ENCODE results near the gene CCDC102A.
"Not testable (repeated sequence)": the region's sequence is repeated elsewhere in the genome, so short reads cannot be mapped to it uniquely, and the experiment has no call there.

The CCDC102A gene

GRCh38 chr16:57564571-57565270, 28.4 kb upstream of the CCDC102A start:
- DNase-seq: no peak

- no peak for DNase-seq
Measured at GRCh38 chr16:57563761-57564160, 27.4 kb upstream of the CCDC102A start.

DNA sequence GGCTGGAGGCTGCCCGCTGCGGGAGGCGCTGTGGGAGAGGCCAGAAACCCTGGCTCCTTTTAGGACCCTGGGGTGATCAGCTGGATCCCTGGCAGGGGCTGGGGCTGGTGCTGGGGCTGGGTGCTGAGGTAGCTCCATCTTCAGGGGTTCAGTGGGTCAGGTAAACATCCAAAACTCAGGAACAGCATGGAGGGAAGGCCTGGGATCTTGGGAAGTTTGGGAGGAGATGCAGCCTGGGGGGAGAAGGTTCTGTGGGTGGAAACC, 27.0 kb upstream of the CCDC102A start:
- DNase-seq: no peak

GRCh38 chr16:57562669-57563486, 26.5 kb upstream of the CCDC102A start:
- DNase-seq: no peak

DNA sequence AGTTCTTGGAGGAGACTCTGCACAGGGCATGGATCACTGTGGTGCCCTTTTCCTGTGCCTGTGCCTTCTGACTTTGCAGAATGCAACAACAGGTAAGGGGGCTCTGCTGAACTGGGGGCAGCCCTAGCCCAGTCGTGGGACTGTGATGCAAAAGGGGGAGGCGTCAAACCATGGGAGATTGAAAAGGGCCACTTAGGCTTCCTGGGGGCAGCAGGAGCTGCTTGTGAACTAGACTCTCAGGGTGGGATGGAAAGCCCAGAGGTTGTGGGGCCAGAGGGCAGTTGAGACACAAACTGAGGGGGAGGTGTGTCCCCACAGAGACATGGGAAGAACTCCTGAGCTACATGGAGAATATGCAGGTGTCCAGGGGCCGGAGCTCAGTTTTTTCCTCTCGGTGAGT, 25.7 kb upstream of the CCDC102A start:
- no peak for DNase-seq

- DNase-seq: no peak
Measured at GRCh38 chr16:57559072-57559790, 22.9 kb upstream of the CCDC102A start.

GRCh38 chr16:57556941-57557541, 20.7 kb upstream of the CCDC102A start:
- DNase-seq: no peak

DNA sequence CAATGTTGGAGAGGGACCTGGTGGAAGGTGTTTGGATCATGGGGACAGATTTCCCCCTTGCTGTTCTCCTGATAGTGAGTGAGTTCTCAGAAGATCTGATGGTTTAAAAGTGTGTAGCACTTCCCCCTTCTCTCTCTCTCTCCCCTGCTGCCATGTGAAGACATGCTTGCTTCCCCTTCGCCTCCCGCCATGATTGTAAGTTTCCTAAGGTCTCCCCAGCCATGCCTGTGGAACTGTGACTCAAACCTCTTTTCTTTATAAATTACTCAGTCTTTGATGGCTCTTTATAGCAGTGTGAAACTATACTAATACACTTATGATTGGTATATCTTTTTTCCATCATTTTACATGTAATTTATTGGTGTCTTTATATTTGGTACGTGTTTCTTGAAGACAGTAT, 19.5 kb upstream of the CCDC102A start:
- DNase-seq: no peak

- no peak for DNase-seq
Measured at GRCh38 chr16:57551057-57551456, 14.7 kb upstream of the CCDC102A start.

GRCh38 chr16:57549730-57550129, 13.4 kb upstream of the CCDC102A start:
- DNase-seq: no peak

DNA sequence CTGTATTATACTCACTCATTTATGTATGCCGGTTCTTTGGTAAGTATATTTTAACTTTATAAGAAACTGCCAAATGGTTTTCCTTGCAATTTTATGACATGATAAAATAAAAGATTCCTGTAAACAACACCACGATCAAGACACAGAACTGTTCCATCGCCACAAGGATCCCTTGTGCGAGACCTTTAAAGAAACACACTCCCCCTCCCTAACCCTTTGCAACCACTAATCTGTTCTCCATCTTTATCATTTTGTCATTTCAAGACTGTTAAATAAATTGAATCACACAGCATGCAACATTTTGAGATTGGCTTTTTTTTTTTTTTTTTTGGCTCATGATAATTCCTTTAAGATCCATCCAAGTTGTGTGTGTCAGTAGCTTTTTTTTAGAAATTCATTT, 12.0 kb upstream of the CCDC102A start:
- no peak for DNase-seq

- DNase-seq: not testable (repeated sequence)
Measured at GRCh38 chr16:57547524-57547923, 11.2 kb upstream of the CCDC102A start.

DNA sequence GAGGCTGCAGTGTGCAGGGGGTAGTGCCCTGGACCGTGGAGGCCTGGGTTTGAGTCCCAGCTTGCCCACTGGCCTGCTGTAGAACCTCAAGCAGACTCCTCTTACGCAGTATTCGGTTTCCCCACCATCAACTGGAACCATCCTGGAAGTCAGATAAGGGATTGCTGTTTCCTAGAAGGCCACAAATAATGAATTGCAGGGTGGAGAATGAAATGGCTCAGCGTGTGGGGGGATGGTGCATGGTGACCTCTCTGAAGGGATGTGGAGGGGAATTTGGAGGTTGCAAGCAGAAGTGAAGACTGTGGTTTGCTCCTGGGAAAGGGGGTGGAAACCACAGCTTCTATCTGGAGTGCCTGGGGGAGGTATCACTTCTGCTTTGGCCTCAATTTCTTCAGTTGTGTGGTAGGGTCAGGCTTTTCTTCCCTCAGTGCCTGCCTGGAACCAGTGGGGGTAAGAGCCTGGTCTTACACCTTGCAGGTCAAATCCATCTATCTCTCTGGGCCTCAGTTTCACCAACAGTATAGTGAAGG, 7.8 kb upstream of the CCDC102A start:
- no peak for DNase-seq

- no peak for DNase-seq
Measured at GRCh38 chr16:57541754-57542435, 5.5 kb upstream of the CCDC102A start.

- peak; percentile 30 for DNase-seq
Measured at GRCh38 chr16:57540906-57541753, 4.8 kb upstream of the CCDC102A start.

- no peak for DNase-seq
Measured at GRCh38 chr16:57540387-57540786, 4.0 kb upstream of the CCDC102A start.

- DNase-seq: no peak
Measured at GRCh38 chr16:57539072-57539796, 2.9 kb upstream of the CCDC102A start.

- no peak for DNase-seq
Measured at GRCh38 chr16:57538235-57538721, 1.9 kb upstream of the CCDC102A start.

DNA sequence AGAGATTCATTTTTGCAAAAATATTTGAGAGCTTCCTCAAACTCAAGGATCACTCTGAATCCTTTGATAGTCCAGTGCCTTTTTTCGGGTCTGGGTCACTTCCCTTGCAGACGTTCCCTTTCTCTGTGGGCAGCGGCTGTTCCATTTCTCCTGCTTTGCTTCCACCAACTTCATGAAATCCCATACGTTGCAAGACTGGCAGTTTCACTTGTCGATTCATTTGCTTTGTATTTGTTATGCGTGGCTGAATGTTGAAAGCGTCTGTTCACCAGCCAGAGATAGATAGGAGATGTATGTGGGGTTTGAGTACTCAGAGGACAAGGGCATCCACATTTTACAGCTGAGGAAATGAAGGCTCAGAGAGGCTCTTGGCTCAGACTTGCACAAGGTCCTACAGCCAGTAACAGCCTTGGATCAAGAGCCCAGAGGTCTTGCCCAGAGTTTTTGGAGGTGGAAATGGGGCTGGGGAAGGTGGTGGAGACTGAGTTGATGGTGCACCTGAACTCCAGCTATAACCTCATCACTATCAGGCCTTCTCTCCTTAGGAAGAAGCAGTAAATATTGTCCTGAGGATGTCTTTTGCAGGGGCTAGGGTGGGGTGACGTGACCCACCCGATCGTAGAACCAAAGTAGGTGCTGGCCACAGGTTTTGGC, 1.3 kb upstream of the CCDC102A start:
- peak; percentile 18 for DNase-seq

DNA sequence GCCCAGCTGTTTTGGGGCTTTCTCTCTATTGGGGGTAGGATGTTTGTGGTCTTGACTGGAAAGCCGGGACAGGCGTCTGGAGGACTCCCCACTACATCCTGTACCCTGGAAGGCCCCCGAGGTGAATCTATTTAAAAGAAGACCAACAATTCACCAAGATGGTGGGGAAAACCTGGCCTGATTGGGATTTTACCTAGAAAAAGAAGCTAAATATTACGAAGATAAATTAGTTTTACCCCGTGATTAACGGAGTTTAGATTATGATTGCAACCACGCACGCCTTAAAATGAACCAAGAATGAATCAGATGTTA, 779 bp upstream of the CCDC102A start:
- no peak for DNase-seq
